Endothelial cell of coronary artery (primary cell): ENCODE data around the gene NFAT5. TPM values are rescaled to one million over a fixed set of nuclear protein-coding genes. Genes with fewer than 3 reads are reported as not detected.

Experiments used
- total RNA-seq: library from RNA; depleted of rRNA; stranded (reverse); fragments of >200 nt; gene quantifications from 2 replicates; pipeline ENCODE4 v1.2.3, GENCODE V29; 2014

NFAT5 gene, protein sequence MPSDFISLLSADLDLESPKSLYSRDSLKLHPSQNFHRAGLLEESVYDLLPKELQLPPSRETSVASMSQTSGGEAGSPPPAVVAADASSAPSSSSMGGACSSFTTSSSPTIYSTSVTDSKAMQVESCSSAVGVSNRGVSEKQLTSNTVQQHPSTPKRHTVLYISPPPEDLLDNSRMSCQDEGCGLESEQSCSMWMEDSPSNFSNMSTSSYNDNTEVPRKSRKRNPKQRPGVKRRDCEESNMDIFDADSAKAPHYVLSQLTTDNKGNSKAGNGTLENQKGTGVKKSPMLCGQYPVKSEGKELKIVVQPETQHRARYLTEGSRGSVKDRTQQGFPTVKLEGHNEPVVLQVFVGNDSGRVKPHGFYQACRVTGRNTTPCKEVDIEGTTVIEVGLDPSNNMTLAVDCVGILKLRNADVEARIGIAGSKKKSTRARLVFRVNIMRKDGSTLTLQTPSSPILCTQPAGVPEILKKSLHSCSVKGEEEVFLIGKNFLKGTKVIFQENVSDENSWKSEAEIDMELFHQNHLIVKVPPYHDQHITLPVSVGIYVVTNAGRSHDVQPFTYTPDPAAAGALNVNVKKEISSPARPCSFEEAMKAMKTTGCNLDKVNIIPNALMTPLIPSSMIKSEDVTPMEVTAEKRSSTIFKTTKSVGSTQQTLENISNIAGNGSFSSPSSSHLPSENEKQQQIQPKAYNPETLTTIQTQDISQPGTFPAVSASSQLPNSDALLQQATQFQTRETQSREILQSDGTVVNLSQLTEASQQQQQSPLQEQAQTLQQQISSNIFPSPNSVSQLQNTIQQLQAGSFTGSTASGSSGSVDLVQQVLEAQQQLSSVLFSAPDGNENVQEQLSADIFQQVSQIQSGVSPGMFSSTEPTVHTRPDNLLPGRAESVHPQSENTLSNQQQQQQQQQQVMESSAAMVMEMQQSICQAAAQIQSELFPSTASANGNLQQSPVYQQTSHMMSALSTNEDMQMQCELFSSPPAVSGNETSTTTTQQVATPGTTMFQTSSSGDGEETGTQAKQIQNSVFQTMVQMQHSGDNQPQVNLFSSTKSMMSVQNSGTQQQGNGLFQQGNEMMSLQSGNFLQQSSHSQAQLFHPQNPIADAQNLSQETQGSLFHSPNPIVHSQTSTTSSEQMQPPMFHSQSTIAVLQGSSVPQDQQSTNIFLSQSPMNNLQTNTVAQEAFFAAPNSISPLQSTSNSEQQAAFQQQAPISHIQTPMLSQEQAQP (N-terminal part only)
- 12.0 and 21.7 TPM in 2 replicates for total RNA-seq

DNA sequence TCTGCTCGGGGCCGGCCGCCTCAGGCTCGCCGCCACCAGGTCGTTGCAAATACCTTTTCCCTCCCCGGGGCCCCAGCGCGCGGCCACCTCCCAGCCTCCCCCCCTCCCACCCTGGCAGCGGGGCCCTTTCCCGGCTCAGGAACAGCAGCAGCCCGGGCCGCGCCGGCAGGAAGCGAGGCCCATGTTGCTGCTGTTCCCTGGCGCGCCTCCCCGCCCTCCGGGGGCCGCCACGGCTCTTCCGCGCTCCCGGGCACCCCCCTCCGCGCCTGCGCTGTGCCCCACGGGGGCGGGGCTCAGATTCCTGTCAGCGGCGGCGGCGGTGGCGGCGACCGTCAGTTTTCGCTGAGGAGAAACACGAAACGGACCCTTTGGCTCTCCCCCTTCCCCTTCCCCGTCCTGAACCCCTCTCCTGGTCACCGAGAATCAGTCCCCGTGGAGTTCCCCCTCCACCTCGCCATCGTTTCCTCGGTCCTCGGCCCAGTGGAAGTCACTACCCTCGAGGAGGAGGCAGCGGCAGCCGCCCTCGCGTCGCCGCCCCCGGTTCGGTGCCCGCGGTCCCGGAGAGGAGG lies at the start of gene NFAT5:
NFAT5 (plus strand) TSS at position 296 of the 569 bp plus-strand sequence. CDS start 336 bp downstream, outside the sequence.

DNA sequence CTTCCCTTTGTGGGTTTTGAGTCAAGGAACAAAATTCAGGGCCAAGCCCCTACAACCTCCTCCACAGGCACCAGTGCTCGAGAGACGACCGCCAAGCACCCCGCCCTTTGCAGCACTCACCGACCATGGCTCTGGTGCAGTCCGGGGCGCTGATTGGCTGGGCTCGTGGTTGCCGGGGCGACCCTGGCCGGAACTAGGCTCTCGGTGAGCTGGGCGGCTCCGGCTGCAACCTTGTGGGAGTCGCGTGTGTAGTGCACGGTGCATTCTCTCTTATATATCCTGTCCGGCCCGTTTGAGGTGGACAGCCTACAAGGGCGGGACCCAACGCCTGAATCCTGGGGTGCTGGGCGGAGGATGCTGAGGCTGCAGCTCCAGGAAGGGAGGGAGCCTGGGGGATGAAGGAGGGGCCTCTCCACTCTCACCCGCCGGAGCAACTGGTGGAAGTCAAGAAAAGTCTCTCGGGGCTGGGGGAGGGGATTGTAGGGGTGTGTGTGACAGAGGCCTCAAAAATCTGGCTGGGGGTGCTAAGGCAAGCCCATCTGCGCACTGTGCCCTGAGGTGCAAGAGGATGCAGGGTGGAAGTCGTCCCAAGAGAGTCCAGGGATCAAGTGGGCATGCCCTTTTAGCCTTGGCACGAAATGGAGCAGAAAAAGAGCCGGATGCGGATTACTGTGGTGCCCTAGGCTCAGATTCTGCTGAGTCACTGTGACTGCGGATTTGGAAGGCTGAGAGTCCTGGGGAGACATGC lies 160.7 kb downstream of the NFAT5 start, which contains the start of gene NQO1:
NQO1 (minus strand) TSS at position 248 of the 748 bp plus-strand sequence; CDS start at position 127, 121 bp downstream.

Other genes with a start within 250 kb of the NFAT5 start
- gene PDF, start 235.4 kb upstream of the NFAT5 start, total RNA-seq = 11.5 and 11.9 TPM in 2 replicates
- 18.9 and 23.5 TPM in 2 replicates for gene COG8, start 226.4 kb upstream of the NFAT5 start, total RNA-seq
- 29.5 and 33.9 TPM in 2 replicates for gene NIP7, start 226.2 kb upstream of the NFAT5 start, total RNA-seq
- gene TMED6, start 214.2 kb upstream of the NFAT5 start, total RNA-seq = not detected in 2 replicates
- gene TERF2, start 180.0 kb upstream of the NFAT5 start, total RNA-seq = 10.5 and 15.9 TPM in 2 replicates
- 49.7 and 69.8 TPM in 2 replicates for gene CYB5B, start 141.3 kb upstream of the NFAT5 start, total RNA-seq
- gene NQO1, start 160.6 kb downstream of the NFAT5 start, total RNA-seq = 310 and 357 TPM in 2 replicates
- 19.3 and 32.5 TPM in 2 replicates for gene NOB1, start 189.0 kb downstream of the NFAT5 start, total RNA-seq
- gene WWP2, start 196.4 kb downstream of the NFAT5 start, total RNA-seq = 18.2 and 19.4 TPM in 2 replicates